GM06990 (cell line): ENCODE measurements around the gene GALNT5.

ENCODE experiments used
- DNase-seq: peaks from one replicate; pipeline ENCODE4 v3.0.0-alpha.2; 2011; ENCODE audit not compliant: insufficient read length; ENCODE audit errors: extremely low read depth
- H3K27me3 ChIP-seq: replicated peaks from 2 replicates; pipeline ENCODE4 v1.6.0; 2011; ENCODE audit warnings: low read length; ENCODE audit not compliant: control insufficient read depth, insufficient read depth
- H3K36me3 ChIP-seq: 2 replicates; pipeline ENCODE4 v1.5.1; 2011; ENCODE audit warnings: low read length; ENCODE audit not compliant: control insufficient read depth, insufficient read depth
- H3K4me3 ChIP-seq: replicated peaks from 2 replicates; pipeline ENCODE4 v1.5.1; 2011; ENCODE audit warnings: low read depth, mild to moderate bottlenecking, control low read depth, low read length
- TF ChIP-seq, protein P1 (sequence below): IDR thresholded peaks from 2 replicates; pipeline ENCODE4 v1.5.1; 2011; ENCODE audit warnings: low read length, control low read depth, mild to moderate bottlenecking, inconsistent platforms; ENCODE audit not compliant: insufficient read depth, poor library complexity, severe bottlenecking

GALNT5 gene

GRCh38 chr2:157312866-157313486 is 55.5 kb downstream of the GALNT5 start:
- Histone ChIP-seq H3K4me3 (no peak overlapping the region), H3K36me3 (no peaks in the 10 kb centered on the region), H3K27me3 (no peaks in the 10 kb centered on the region)
- DNase-seq, result peak; percentile 33
- TF ChIP-seq, protein P1, sequence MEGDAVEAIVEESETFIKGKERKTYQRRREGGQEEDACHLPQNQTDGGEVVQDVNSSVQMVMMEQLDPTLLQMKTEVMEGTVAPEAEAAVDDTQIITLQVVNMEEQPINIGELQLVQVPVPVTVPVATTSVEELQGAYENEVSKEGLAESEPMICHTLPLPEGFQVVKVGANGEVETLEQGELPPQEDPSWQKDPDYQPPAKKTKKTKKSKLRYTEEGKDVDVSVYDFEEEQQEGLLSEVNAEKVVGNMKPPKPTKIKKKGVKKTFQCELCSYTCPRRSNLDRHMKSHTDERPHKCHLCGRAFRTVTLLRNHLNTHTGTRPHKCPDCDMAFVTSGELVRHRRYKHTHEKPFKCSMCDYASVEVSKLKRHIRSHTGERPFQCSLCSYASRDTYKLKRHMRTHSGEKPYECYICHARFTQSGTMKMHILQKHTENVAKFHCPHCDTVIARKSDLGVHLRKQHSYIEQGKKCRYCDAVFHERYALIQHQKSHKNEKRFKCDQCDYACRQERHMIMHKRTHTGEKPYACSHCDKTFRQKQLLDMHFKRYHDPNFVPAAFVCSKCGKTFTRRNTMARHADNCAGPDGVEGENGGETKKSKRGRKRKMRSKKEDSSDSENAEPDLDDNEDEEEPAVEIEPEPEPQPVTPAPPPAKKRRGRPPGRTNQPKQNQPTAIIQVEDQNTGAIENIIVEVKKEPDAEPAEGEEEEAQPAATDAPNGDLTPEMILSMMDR, result no peak

DNA sequence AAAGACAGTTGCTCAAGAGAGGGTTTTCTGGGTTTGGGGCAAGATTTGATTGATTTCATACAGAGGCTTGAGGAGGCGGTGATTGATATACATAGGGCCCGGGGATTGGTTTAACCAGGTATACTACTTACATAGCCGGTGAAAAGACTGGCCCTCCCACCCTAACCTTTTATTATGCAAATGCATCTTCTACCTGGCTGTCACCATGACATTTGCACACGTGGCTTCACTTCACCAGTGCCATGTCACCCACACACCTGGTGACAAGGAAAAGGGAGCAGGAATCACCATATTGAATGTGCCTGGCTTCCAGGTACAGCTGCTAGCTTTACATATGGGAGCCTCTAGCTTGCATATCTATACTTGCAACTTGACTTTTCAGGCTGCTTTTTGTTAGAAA is 58.4 kb downstream of the GALNT5 start:
- no peak overlapping the region for H3K4me3 ChIP-seq
- TF ChIP-seq, protein P1, result no peak
- DNase-seq, result no peak

DNA sequence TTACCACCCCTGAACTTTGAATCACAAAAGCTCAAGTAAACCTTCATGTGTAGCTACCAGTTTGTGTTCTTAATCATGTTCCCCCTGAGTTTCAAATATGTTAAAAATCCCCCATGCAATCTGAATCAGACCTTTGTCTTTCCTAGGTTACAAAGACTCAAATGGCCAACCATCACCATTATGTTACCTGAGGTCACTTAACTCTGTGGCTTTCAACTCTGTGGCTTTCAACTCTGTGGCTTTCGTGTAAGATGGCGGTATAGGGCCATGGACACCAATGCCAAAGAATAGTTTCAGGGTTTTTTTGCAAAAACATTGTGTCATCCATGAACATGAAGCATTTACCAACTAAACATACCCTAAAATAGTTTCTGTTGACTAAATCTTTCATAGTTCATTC is 61.4 kb downstream of the GALNT5 start:
- no peak for DNase-seq
- no peaks in the 10 kb centered on the region for H3K36me3 ChIP-seq
- no peak overlapping the region for H3K4me3 ChIP-seq
- TF ChIP-seq, protein P1, result no peak
- no peaks in the 10 kb centered on the region for H3K27me3 ChIP-seq

More for the DNA sequence above, 58.4 kb downstream of the GALNT5 start:
- H3K27me3 ChIP-seq, result no peaks in the 10 kb centered on the region
- H3K36me3 ChIP-seq, result no peaks in the 10 kb centered on the region

DNA sequence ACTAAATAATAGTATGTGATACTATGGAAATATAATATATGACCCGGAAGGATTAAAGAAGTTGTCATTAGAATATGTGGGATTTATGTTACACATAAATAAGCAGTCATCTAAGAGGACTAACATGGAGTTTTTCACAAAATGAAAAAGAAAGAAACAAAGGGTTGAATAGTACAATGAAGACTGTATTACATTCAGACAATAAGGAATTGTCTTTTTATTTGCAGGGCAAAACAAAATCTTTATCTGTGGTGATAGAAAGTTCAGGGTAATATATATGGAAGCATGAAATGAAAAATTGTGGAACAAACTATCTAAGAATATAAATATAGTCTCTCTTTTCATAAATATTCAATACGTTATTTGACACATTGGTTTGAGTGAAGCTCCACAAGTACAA is 62.3 kb downstream of the GALNT5 start:
- Histone ChIP-seq H3K27me3 (no peaks in the 10 kb centered on the region), H3K36me3 (no peaks in the 10 kb centered on the region), H3K4me3 (no peak overlapping the region)
- TF ChIP-seq, protein P1, result no peak
- DNase-seq, result no peak

GRCh38 chr2:157320409-157320808 is 62.9 kb downstream of the GALNT5 start:
- H3K4me3 ChIP-seq, result no peak overlapping the region
- H3K36me3 ChIP-seq, result no peaks in the 10 kb centered on the region
- DNase-seq, result no peak
- TF ChIP-seq, protein P1, result no peak
- no peaks in the 10 kb centered on the region for H3K27me3 ChIP-seq

DNA sequence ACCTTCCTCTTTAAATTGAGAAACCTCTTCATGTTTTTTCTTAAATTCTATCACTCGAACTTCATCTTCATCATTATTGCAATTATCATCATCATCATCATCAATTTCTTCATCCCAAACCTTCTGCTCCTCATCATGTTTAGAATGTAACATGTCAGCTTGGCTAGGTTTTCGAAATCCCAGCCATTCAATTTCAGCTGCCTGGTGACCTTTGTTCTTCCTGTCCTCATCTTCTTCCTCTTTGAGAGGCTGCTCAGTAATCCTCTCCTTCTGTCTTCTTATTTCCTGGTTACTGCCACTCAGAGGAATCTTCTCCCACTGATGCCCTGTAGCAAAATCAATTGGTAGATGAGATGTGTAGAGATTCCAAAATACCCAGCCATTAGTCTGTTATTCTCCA is 64.0 kb downstream of the GALNT5 start:
- DNase-seq, result no peak
- TF ChIP-seq, protein P1, result no peak

More for the DNA sequence above, 64.0 kb downstream of the GALNT5 start:
- H3K36me3 ChIP-seq, result no peaks in the 10 kb centered on the region
- no peaks in the 10 kb centered on the region for H3K27me3 ChIP-seq
- no peak overlapping the region for H3K4me3 ChIP-seq
